Bronchial epithelial cell (primary cell): ENCODE data around the gene EGLN1. TPM values are rescaled to one million over a fixed set of nuclear protein-coding genes. Genes with fewer than 3 reads are reported as not detected.

ENCODE experiments used
- DNase-seq: peaks from one replicate; pipeline ENCODE4 v3.0.0-alpha.2; 2010; ENCODE audit warnings: low read depth
- FAIRE-seq: peaks from 2 replicates; lab custom pipeline; 2011; peaks lifted over from hg19 to GRCh38; lab: Jason Lieb, UNC
- H3K27me3 ChIP-seq: 2 replicates; pipeline ENCODE4 v1.5.1; 2011; ENCODE audit warnings: low read length; ENCODE audit not compliant: control insufficient read depth, insufficient read depth
- H3K36me3 ChIP-seq: 2 replicates; pipeline ENCODE4 v1.5.1; 2011; ENCODE audit warnings: low read length; ENCODE audit not compliant: control insufficient read depth, insufficient read depth
- H3K4me3 ChIP-seq: 2 replicates; pipeline ENCODE4 v1.5.1; 2011; ENCODE audit warnings: mild to moderate bottlenecking, low read depth, low read length, control low read depth
- total RNA-seq: library from RNA; depleted of rRNA; stranded (reverse); fragments of >200 nt; gene quantifications from 2 replicates; pipeline ENCODE4 v1.2.1, GENCODE V29; 2014
- TF ChIP-seq, protein P1 (sequence below): IDR thresholded peaks from 2 replicates; pipeline ENCODE4 v1.5.1; 2011; ENCODE audit warnings: mild to moderate bottlenecking, moderate library complexity, low read length, control low read depth, inconsistent platforms; ENCODE audit not compliant: insufficient read depth, severe bottlenecking

Gene EGLN1
- total RNA-seq, 1 donor from 2014 or later = 31.9 TPM

DNA sequence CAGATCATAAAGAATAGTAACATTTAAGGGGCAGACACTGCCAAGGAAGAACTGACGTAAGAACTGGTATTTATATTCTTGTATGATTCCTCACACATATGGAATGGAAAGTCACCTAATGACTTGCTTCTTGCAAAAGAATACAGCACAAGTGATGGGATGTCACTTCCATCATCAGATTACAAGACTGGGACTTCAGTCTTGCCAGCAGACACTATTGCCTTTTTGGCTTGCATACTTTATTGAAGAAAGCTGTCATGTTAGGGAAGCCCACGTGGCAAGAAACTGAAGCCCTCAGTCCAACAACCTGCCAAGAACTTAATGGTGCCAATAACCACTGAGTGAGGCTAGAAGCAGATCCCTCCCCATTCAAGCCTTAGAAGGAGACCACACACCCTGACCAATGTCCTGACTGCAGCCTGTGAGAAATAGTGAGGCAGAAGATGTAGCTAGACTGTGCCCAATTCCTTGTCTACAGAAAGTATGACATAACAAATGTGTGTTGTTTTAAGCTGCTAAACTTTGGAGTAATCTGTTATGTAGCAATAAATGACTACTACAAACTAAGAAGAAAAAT lies 12.0 kb downstream of the EGLN1 start:
- TF ChIP-seq, protein P1, sequence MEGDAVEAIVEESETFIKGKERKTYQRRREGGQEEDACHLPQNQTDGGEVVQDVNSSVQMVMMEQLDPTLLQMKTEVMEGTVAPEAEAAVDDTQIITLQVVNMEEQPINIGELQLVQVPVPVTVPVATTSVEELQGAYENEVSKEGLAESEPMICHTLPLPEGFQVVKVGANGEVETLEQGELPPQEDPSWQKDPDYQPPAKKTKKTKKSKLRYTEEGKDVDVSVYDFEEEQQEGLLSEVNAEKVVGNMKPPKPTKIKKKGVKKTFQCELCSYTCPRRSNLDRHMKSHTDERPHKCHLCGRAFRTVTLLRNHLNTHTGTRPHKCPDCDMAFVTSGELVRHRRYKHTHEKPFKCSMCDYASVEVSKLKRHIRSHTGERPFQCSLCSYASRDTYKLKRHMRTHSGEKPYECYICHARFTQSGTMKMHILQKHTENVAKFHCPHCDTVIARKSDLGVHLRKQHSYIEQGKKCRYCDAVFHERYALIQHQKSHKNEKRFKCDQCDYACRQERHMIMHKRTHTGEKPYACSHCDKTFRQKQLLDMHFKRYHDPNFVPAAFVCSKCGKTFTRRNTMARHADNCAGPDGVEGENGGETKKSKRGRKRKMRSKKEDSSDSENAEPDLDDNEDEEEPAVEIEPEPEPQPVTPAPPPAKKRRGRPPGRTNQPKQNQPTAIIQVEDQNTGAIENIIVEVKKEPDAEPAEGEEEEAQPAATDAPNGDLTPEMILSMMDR = no peak
- Histone ChIP-seq H3K27me3 (no peaks in the 10 kb centered on the region), H3K4me3 (no peak overlapping the region), H3K36me3 (no peaks in the 10 kb centered on the region)
- DNase-seq = no peak
- FAIRE-seq = no peak

DNA sequence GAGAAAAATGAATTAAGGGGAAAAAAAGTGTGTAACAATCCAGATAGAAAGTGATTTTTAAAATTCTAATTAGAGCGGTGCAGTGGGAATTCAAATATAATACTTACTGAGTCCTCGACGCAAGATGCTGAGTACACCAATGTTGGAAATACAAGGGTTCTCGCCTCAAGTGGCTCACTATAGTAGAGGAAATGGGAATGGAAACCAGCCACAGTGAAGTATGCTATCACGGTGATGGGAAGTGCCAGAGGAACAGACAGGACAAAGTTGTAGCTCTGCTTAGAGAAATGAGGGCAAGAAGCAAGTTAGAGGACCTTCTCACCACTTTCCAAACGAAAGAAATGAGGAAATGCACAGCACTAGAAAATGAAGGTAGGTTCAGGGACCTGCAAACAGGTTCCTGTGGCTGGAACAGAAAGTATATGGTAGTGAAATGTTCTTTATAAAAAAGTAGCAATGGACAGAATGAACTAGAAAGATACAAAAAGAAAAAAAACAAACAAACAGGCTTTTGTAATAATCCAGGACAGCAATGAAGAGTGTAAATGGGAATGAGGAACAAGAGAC lies 13.5 kb downstream of the EGLN1 start:
- FAIRE-seq = no peak
- no peaks in the 10 kb centered on the region for H3K27me3 ChIP-seq
- no peaks in the 10 kb centered on the region for H3K36me3 ChIP-seq
- no peak overlapping the region for H3K4me3 ChIP-seq
- DNase-seq = no peak
- TF ChIP-seq, protein P1 = no peak

DNA sequence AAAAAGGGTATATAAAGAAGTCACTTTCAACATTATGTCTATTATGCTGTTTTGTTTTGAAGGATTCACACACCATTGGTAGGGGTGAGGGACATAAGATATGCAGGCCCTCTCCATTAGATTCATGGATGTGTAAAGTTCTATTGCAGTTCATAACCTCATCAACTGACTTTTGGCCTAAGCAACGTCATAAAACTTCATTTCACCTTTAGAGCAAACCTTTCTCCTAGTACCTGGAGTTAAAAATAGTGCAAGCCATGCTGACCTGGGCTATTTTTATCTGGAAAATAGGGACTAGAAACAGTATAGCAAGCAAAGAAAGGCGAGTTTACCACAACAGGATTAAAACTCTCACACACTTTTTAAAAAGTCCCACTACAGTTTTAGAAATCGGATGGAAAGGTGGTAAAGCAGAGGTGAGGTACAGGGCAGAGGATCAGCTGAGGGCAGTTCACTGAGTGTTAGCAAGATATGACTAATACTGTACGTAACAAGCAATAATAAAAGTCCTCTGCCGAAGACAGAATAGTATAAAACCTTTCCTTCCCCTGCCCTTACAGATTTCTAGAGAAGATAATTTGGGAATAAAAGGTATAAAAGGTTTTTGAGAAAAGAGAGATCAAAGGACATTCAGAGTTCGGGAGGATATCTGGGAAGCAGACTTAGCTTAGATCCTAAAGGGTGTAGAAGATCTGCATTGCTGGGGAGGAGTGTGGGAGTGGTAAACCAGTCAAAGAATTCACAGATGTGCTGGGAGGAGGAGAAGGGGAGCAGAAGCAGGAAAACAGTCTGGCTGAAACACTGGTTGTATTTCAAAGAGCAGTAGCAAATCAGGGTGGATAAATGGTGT lies 14.3 kb downstream of the EGLN1 start:
- no peak overlapping the region for H3K4me3 ChIP-seq
- TF ChIP-seq, protein P1 = no peak
- no peaks in the 10 kb centered on the region for H3K27me3 ChIP-seq
- no peaks in the 10 kb centered on the region for H3K36me3 ChIP-seq
- DNase-seq (peak; percentile 54), FAIRE-seq (peak; percentile 47)

DNA sequence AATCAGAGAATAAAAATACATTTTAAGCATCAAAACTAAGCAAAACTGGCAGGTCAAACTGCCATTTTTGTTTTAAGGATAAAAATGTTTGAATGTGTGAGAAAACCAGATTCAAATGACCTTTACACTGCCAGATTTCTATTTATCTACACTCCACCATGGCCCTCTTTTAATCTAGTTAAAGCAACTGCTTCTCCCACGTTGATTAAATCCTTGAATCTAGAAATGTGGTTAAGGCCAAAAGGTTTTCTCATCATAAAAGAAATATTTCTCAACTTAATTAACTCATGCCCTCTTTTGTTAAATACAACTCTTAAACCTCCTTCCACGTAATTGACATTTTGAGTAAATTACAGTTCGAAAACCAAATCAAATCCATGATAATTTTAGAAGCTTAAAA lies 15.0 kb downstream of the EGLN1 start:
- H3K36me3 ChIP-seq = no peaks in the 10 kb centered on the region
- FAIRE-seq = no peak
- TF ChIP-seq, protein P1 = no peak
- DNase-seq = no peak
- H3K4me3 ChIP-seq = no peak overlapping the region
- no peaks in the 10 kb centered on the region for H3K27me3 ChIP-seq

DNA sequence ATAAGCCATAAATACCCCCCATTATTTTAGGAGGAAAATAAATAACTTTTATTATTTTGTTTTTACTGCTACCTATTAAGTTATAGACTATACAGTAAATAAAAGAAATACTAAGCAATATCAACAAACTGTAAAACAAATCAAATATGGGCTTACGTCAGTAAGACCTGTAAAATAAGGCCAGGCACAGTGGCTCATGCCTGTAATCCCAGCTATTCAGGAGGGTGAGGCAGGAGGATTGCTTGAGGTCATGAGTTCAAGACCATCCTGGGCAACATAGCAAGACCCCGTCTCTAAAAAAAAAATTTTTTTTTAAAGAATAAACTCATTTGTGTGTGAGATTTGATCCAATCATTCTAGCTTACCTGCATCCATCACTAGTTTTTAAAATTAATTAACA lies 17.8 kb downstream of the EGLN1 start:
- FAIRE-seq (no peak), DNase-seq (no peak)
- Histone ChIP-seq H3K36me3 (no peaks in the 10 kb centered on the region), H3K27me3 (no peaks in the 10 kb centered on the region), H3K4me3 (no peak overlapping the region)
- TF ChIP-seq, protein P1 = no peak
